Measurements from ENCODE around the gene DYNC1H1.

Gene DYNC1H1

GRCh38 chr14:102086972-102087761, 122.8 kb downstream of the DYNC1H1 start, which contains the start of gene HSP90AA1 (continued):
- TF ChIP-seq HOXD13 (CRISPR knock-in tag; IDR thresholded peaks at IDR 0.05; ENCODE audit: borderline replicate concordance): peak; percentile 30; the same call in 1 of the 2 replicates
- peak; percentile 71; the same call in 1 of the 2 replicates for TF ChIP-seq KLF10 (tag by site-specific recombination; IDR thresholded peaks at IDR 0.05)
- 0 out of 2 replicates have a peak, but pooled peaks have one; percentile 50 for TF ChIP-seq ZNF792 (tag by site-specific recombination; IDR thresholded peaks at IDR 0.05)

- POLR2A ChIA-PET: interaction anchor here (0.6 to 0.7 kb wide), 9 partner anchors 8 to 226 kb away, joined by 3 to 15 read pairs (median 4); no protein-coding TSS in a partner anchor
- H3K36me3 ChIP-seq (ENCODE audit: control insufficient read depth in 2 of 2, insufficient read depth in 1 of 2, low read length in 2 of 2): peaks cover 17 to 36% of the 10 kb centered on the region in 2 experiments
- H3K4me1 ChIP-seq (ENCODE audit: control insufficient read depth, insufficient read depth, low read length): peaks cover 8% of the 10 kb centered on the region; the same call in 1 of the 2 replicates
- CTCF ChIA-PET: interaction anchor here (1.1 to 1.6 kb wide), 2 partner anchors 9 to 126 kb away, joined by 3 to 5 read pairs; no protein-coding TSS in a partner anchor
- peak overlapping the region; percentile 98 for H3K27ac ChIP-seq (ENCODE audit: extremely low read depth, low read depth, low read length)
- H3K9me3 ChIP-seq (ENCODE audit: control insufficient read depth, insufficient read depth, low read depth, low read length): no peaks in the 10 kb centered on the region
- H3K4me3 ChIP-seq (ENCODE audit: low read depth, low read length): peak overlapping the region; percentile 75
- TF ChIP-seq ZNF202 (tag by site-specific recombination; IDR thresholded peaks at IDR 0.05; ENCODE audit: borderline replicate concordance) (no peak), ZBTB17 (tag by site-specific recombination; IDR thresholded peaks at IDR 0.05) (0 out of 2 replicates have a peak, but pooled peaks have one; percentile 12), SALL2 (tag by site-specific recombination; IDR thresholded peaks at IDR 0.05; ENCODE audit: borderline replicate concordance) (no peak), ZNF138 (tag by site-specific recombination; IDR thresholded peaks at IDR 0.05; ENCODE audit: borderline replicate concordance) (no peak), ZNF311 (tag by site-specific recombination; IDR thresholded peaks at IDR 0.05; ENCODE audit: borderline replicate concordance) (no peak), ZNF664 (tag by site-specific recombination; IDR thresholded peaks at IDR 0.05) (no peak), ZNF513 (tag by site-specific recombination; IDR thresholded peaks at IDR 0.05) (no peak), ZNF549 (tag by site-specific recombination; IDR thresholded peaks at IDR 0.05) (no peak), ZEB2 (tag by site-specific recombination; IDR thresholded peaks at IDR 0.05) (0 out of 2 replicates have a peak, but pooled peaks have one; percentile 7), ZNF843 (tag by site-specific recombination; IDR thresholded peaks at IDR 0.05) (no peak), YY1 (tag by site-specific recombination; IDR thresholded peaks at IDR 0.05) (no peak), ZNF433 (tag by site-specific recombination; IDR thresholded peaks at IDR 0.05; ENCODE audit: low read depth) (no peak), ZFP69B (tag by site-specific recombination; IDR thresholded peaks at IDR 0.05) (0 out of 2 replicates have a peak, but pooled peaks have one; percentile 5), ZNF354C (tag by site-specific recombination; IDR thresholded peaks at IDR 0.05; ENCODE audit: borderline replicate concordance, low read depth) (no peak), ZNF830 (tag by site-specific recombination; IDR thresholded peaks at IDR 0.05; ENCODE audit: low read depth) (no peak), ZNF610 (tag by site-specific recombination; IDR thresholded peaks at IDR 0.05; ENCODE audit: borderline replicate concordance) (no peak), KLF16 (tag by site-specific recombination; IDR thresholded peaks at IDR 0.05) (no peak), PRDM1 (tag by site-specific recombination; IDR thresholded peaks at IDR 0.05) (no peak), ZNF280C (tag by site-specific recombination; IDR thresholded peaks at IDR 0.05) (no peak), ZNF544 (tag by site-specific recombination; IDR thresholded peaks at IDR 0.05) (no peak), ZNF548 (tag by site-specific recombination; IDR thresholded peaks at IDR 0.05) (no peak), ZNF362 (tag by site-specific recombination; IDR thresholded peaks at IDR 0.05) (peak; percentile 92), BCL6B (tag by site-specific recombination; IDR thresholded peaks at IDR 0.05) (no peak), ZNF600 (tag by site-specific recombination; IDR thresholded peaks at IDR 0.05) (0 out of 2 replicates have a peak, but pooled peaks have one; percentile 9), ZNF768 (tag by site-specific recombination; IDR thresholded peaks at IDR 0.05) (no peak), SP3 (tag by site-specific recombination; IDR thresholded peaks at IDR 0.05) (0 out of 2 replicates have a peak, but pooled peaks have one; percentile 9), ZNF335 (tag by site-specific recombination; conservative IDR thresholded peaks at IDR 0.05) (peak; percentile 90), ZNF48 (tag by site-specific recombination; IDR thresholded peaks at IDR 0.05) (no peak)
Observed at GRCh38 chr14:102087762-102088011, 123.3 kb downstream of the DYNC1H1 start.
